RKO (cell line): ENCODE results near the gene PTPN3.

Source experiments
- DNase-seq: peaks from one replicate; pipeline ENCODE4 v3.0.0-alpha.2; 2016; ENCODE audit warnings: low spot score

The PTPN3 gene

GRCh38 chr9:109426626-109427402 is 71.3 kb downstream of the PTPN3 start:
- no peak for DNase-seq

GRCh38 chr9:109424618-109425017 is 73.5 kb downstream of the PTPN3 start:
- no peak for DNase-seq

GRCh38 chr9:109423877-109424276 is 74.2 kb downstream of the PTPN3 start:
- DNase-seq, result no peak

GRCh38 chr9:109422641-109423040 is 75.5 kb downstream of the PTPN3 start:
- no peak for DNase-seq

- DNase-seq, result no peak
These were observed 76.8 kb downstream of the PTPN3 start for GRCh38 chr9:109421026-109421970.

GRCh38 chr9:109419531-109419930 is 78.6 kb downstream of the PTPN3 start:
- no peak for DNase-seq

- no peak for DNase-seq
These were observed 79.3 kb downstream of the PTPN3 start for GRCh38 chr9:109418827-109419226.

GRCh38 chr9:109417585-109418544 is 80.2 kb downstream of the PTPN3 start:
- DNase-seq, result no peak

GRCh38 chr9:109417054-109417453 is 81.1 kb downstream of the PTPN3 start:
- DNase-seq, result no peak

- no peak for DNase-seq
These were observed 81.9 kb downstream of the PTPN3 start for GRCh38 chr9:109416135-109416706.

GRCh38 chr9:109414125-109414785 is 83.9 kb downstream of the PTPN3 start:
- no peak for DNase-seq

- DNase-seq, result peak; percentile 51
These were observed 86.2 kb downstream of the PTPN3 start for GRCh38 chr9:109411798-109412352.

- DNase-seq, result no peak
These were observed 86.9 kb downstream of the PTPN3 start for GRCh38 chr9:109411069-109411761.

- DNase-seq, result no peak
These were observed 88.2 kb downstream of the PTPN3 start for GRCh38 chr9:109409773-109410397.

- no peak for DNase-seq
These were observed 89.2 kb downstream of the PTPN3 start for GRCh38 chr9:109408759-109409462.

GRCh38 chr9:109403766-109404320 is 94.3 kb downstream of the PTPN3 start:
- no peak for DNase-seq

GRCh38 chr9:109403116-109403515 is 95.0 kb downstream of the PTPN3 start:
- no peak for DNase-seq

GRCh38 chr9:109401990-109402318 is 96.2 kb downstream of the PTPN3 start:
- DNase-seq, result no peak
